Left forelimb (tissue), 1 donor: ENCODE measurements around the gene ANXA2.
"Not testable (repeated sequence)": the region's sequence is repeated elsewhere in the genome, so short reads cannot be mapped to it uniquely, and the experiment has no call there.

Source experiments
- DNase-seq: peaks from one replicate; pipeline ENCODE4 v3.0.0-alpha.2; 2018; ENCODE audit warnings: low spot score

The ANXA2 gene

DNA sequence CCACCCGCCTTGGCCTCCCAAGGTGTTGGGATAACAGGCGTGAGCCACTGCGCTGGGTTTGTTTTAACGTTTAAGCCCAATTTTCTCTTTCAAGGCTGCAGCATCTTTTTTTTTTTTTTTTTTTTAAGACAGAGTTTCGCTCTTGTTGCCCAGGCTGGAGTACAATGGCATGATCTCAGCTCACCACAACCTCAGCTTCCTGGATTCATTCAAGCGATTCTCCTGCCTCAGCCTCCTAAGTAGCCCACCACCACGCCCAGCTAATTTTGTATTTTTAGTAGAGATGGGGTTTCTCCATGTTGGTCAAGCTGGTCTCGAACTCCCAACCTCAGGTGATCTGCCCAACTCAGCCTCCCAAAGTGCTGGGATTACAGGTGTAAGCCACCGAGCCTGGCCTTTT, 12.6 kb upstream of the ANXA2 start:
- DNase-seq, result not testable (repeated sequence)

DNA sequence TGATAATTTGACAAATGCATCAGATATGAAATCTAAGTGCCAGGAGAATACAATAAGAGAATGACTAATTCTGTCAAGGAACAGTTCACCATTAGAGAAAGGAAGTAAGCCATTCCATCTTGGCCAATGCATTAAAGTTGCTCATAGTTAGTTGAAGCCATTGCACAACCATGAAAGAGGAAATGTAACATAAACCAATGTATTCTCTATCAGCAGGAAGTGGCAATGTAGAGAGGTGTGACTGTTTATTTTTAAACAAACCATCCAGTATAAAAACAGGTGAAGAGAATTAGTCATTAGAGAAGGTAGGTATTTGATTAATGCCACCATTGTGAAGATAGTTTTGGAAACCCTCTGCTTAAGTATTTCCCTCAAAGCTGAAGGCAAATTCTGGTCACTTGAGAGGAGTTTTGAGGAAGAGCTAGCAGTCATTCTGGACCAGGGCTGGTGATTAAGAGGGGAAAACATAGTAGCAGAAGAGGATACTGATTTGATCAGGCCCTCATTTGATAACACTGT, 10.7 kb upstream of the ANXA2 start:
- no peak for DNase-seq

DNA sequence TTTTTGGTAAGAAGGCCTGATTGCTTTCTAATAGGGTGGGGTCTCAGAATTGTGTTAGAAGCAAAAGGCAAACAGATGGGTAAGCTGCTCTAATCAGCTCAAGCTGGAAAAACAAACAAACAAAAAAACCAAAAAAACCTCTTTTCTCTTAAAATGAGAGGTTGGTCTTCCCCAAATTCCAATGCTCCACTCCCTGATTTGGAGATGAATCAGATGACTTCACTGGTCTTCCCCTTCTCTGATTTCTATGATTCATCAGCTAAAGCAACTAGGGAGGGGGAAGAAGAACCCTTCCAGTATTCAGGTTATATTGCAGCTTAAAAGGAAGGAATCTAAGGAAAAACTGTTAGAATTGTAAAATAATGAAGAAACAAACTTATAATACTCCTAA, 9.6 kb upstream of the ANXA2 start:
- no peak for DNase-seq

DNA sequence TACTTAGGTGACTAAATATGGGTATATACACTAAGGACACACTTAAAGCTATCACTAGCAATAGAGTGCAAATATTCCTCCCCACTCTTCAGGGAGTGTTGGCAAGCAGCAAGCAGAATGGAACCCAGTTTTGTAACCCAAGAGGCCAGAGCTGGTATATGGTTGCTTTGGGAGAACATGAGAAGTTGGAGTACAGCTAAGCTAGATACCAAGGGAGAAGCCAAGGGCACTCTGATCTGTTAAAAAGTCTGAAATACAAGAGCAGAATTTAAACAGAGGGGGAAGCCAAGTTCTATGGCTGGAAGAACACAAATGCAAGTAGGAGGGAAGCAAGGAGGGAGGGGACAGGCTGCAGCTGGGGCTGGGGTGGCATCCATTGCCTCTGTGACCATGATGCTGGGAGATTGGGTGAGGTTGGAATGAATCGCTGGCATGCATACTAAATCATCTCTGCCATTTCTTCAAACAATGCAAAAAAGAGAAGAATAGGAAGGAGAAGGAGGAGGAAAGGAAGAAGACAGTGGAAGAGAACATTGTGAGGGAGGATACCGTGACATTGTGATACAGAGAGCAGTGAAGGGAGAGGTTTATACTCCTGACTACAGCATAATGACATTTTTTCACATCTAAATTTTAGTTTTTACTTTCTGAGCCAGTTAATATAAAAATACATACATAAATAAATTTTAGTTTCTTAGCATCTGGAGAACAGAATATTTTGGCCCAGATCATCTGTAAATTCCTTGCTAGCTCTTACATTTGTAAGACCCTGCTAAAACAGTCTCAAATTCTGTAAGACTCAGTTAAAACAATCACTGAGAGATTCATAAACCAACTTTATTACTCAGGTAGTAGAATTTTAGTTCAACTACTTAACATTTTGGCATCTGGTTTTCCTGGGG, 9.0 kb upstream of the ANXA2 start:
- DNase-seq, result no peak

DNA sequence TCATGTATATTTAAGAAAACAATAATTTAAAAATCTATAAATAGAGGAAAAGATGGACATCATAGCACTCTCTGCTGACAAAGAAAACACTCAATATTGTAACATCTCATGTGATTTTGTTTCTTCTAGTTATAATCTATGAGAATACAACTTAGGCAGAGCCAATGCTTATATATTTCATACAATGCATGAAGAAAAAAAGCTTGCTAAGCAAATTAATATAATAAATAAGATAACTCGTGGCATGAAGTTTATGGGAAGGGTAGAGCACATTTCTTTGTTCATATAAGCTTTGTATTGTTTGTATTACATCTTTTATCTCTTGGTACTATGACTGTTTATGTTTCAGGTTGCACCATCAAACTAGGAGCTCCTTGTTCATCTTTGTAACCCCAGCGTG, 7.6 kb upstream of the ANXA2 start:
- DNase-seq, result no peak

DNA sequence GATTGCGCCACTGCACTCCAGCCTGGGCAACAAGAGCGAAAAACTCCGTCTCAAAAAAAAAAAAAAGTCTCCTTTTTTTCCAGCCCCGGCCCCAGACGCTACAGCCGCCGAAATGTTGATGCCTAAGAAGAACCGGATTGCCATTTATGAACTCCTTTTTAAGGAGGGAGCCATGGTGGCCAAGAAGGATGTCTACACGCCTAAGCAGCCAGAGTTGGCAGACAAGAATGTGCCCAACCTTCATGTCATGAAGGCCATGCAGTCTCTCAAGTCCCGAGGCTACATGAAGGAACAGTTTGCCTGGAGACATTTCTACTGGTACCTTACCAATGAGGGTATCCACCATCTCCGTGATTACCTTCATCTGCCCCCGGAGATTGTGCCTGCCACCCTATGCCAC, 6.6 kb upstream of the ANXA2 start:
- DNase-seq, result not testable (repeated sequence)

DNA sequence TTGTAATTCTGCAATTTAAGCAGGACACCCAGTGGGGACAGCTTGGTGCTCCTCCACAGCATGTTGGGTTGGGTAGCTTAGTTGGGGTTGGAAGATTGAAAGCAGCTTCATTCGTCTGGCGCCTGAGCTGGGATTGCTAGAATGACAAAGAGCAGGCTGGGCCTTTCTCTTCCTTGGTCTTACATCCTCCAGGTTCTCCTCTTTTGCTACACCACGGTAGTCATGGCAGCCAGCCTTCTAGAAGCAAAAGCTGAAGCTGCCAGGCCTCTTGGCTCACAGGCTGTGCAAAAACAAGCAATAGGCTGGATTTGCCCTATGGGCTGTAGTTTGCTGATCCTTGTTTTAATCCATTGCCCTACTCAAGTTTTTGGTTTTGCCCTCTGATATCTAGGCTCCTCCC, 3.2 kb upstream of the ANXA2 start:
- DNase-seq, result no peak

DNA sequence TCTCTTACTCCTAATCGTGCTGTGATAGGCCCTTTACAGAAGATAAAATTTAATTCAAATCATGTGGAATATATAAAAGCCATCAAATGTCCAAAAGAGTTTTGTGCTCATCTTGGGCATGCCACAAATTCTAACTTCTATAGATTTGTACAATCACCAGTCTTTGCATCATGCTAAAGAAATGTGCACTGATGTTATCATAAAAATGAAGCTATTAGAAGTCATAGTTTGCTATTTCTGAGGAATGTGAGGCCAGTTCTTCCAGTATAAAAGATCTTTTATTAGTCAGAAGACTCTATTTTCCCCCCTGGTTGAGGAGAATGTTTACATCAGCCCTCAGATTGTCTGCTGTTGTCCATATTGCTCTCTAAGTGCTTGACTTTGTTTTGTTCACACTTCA, 2.1 kb upstream of the ANXA2 start:
- no peak for DNase-seq

DNA sequence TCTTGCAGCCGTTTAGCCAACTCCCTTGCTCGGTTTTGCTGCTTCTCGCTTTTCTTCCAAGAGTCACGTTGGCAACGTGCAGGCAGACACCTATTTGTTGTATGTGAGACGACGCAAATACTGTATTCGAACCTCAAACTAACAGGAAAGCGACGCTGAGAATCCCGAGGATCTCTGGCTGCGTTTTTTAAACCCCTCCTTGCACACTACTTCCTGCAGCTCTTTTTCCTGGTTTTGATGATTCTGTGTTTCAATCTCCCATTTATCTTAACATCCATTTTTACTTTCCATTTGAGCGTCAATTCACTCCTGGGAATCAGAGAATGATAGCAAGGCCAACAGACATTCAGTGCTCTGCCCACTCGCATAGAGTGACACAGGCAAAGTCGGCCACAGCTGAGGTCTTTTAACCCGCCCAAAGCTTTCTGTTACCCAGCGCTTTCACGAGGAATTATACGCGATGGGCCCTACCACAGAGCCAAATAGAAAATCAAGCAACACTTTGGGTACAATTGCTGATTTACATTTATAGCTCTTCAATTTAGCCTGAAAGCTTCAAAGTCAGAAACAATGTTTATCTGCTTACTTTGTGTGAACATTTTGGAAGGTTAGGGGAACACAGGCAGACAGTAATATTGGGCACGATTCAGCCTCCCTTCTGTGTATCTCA, 1.6 kb upstream of the ANXA2 start:
- no peak for DNase-seq

DNA sequence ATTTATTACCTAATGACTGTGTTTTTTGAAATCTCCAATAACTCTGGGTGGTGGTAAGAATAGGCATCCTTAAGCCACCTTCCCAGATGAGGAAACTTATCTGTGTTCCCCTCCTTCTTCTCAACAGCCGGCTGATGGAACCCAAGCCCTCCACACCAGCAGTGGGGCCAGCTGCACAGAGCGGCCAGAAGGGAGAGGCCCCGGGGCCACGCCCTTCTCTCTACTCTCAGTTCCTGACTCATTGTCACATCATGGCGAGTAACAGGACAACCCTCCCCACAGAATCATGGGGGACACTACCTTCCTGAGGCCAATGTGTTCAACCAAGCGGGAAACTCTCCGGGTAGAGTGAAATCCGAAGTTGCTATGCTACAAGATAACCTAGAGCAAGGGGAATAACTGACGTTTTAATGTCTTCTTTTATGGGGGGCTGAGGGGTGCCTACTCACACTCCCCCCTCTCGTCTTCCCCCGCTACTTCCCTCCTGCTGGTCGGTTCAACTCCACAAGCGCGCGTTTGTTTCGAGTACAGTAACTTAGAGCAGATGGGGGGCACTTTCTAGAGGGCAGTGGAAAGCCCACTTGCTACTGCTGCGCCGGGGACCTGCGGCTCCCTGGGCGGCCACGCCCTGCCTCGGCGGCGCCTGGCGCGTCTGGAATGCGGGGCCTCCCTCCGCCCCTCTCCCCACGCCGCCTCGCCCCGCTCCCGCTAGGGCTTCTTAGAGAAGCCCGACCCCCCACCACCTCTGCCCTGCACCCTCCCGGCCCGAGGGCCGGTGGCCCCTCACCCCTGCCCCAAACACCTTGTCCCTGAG, 621 bp downstream of the ANXA2 start:
- DNase-seq, result peak; percentile 78

DNA sequence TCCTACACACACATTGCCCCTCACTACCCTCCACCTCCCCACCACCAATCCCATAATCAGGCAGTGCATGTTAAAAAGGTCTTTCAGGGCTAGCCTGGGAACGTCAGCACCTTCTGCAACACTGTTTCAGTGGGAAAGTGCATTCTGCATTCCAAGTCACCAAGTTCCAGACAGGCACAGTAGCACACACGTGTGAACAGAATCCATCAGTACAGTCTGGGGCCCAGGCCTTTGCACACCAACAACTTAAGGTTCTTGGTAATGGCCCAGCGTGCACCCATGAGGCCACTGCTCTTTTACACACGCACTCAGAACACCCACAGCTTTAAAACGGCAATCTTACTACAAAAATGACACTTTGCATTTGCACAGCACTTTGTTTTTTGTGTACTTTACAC, 1.2 kb downstream of the ANXA2 start:
- no peak for DNase-seq

DNA sequence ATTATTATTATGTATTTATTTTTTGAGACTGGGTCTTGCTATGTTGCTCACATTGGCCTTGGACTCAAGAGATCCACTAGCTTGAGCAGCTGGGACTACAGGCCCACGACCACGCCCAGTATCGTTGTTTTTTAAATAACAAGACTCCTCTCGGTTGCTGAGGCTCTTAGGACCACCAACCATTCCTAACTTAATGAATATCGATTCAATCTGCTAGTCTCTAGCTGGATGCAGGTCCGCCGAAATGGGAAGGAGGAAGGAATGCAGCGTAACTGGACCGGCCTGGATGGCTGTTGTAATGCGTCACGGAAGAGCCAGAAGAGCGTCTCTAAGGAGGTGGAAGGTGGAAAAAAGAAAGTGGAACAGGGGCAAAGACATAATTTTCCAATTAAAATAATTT, 1.7 kb downstream of the ANXA2 start:
- DNase-seq, result no peak

DNA sequence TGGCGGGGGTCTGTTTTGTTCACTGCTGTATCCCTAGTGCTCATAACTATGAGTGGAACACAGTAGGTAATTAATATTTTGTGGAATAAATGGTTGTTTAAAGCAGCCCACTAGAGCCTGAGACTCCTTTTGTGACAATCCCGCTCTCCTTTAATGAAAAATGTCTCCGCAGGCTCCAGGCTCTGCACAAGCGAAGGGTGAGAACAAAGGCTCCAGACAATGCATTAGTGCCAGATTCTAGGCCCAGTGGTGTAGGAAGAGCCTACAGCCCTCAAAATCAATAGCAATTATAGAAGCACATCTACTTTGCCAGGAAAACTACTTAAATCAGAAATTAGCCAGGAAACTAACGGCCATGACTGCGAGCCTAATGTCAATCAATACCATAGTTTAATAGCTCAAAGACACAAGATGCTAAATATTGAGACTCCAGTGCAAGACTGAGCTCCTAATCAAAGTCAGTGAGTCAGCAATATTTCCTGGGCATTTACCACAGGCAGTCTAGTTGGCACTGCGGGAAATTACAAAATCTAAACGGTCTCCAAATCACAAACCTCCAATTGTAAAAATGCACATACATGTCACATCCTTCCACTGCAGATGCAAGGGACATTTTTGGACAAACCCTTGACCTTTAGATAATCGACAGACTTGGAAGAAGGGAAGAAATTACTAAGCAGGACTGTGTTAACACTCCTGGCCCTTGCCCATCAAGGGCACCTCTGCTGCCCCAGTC, 2.3 kb downstream of the ANXA2 start:
- DNase-seq, result no peak

DNA sequence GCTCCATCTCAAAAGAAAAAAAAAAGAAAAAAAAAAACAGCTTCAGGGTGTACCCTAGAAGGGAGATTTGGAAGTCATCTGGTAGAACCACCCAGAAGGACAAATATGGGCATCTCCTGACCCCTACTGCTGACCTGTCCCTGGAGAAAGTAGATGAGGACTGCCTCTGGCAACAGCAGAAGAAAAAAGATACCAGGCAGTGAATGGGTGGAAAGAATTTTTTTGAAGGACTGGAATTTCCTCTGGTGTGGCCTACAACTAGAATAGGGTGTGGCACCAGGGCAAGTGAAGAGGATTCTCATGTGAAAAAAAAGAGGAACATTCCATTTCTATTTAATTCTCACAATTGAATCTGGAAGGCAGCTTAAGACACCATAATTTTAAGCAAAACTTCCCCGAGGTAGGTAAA, 3.1 kb downstream of the ANXA2 start:
- DNase-seq, result no peak

DNA sequence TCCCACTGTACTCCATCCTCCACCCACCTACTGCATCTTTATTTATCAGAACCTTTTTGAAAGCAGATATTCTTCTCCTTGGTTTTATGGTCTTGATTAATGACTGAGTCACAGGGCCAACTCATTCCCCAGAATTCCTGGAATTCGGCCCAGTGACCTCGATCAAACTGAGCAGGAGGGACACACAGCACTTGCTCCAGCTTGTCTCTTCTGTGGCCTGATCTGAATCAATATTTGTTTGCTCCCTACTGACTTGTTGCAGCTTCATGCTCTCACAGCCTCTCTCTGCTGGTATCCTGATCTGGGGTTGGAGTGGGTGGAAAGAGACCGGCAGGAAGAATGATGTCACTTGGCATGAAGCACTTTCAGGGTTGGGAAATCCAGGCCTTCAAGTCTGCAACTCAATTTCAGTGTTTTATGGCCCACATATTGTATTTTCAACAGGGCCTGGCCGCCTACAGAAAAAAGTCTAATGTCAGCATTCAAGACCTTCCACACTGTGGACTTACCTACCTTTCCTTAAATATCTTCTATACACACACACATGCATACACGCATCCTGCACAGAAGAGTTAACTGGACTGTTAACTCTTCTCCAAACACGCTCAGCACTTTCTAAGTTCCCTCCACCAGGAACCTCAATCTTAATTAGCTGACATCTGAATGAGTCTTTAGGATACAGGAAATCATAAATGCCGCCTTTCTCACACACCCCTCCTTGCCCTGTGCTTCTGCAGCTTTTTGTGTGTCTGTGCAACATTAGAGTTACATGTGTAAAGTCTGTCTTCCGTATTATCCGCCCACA, 4.6 kb downstream of the ANXA2 start:
- DNase-seq, result peak; percentile 82

DNA sequence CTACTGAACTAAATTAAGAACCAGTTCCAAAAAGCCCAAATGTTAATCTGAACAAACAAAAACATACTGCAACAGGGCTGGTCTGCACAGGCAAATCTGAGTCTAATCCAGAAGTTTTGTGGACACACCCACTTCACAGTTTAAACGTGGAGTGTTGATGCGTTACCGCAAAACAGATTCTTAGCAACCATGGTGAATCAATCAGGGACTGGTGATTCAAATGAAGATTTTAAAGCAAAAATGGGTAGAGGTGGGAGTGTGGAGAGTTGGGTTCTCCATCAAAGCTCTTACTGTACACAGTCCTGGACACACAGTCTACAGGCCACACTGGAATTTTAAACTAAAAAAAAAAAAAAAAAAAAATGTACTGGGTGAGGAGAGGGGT, 5.2 kb downstream of the ANXA2 start:
- no peak for DNase-seq

DNA sequence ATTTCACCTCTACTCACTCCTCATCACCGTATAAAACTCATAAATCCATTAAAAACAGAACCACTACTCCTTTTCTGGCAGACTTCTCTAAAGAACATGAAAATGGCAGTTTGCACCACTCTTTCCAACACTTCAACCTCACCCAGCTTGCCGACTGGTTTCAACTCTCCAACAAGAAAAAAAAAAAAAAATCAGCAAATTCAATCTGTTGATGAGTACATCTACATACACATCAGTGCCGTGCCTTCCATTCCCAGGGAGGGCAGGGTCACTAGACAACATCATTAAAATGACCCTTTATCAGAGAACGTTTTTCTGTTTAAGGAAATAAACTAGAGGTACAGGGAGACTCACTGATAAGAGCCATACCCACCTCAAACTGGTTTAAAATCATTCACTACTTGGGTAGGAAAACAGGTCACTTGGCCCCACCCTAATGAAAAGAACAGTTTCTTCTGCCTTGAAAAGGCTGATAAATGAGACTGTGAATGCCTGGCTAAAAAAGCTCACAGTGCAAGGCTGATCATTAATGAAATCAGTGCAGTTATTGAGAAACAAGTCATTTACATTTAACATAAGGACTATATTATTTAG, 6.0 kb downstream of the ANXA2 start:
- no peak for DNase-seq

DNA sequence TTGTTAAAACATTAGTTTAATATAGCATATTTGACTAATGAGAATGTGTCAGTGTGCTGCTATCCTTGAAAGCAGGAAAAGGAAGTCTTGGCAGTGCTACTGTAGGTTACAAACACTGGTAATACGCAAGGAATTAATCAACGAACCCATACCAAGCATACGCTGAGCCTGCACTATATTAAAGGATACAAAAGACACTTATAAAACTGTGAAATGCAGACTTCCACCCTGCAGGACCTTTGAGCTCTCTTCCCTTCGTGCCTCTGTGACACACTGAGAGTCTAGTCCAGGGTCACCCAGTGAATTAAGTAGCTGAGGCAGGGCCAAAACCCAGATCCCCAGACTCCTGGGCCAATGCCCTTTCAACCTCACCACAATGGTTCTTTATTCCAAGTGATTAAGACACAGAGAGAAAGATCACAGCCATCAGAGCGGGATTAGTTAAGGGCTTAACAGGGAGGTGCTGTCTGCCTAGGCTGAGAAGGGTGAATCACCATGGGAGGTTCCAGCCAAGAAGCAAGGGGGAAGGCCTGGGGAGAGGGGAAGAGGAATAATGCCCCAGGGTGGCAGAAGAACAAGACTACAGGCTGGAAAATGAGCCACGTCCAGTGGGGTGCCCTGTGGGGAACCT, 6.8 kb downstream of the ANXA2 start:
- DNase-seq, result no peak

DNA sequence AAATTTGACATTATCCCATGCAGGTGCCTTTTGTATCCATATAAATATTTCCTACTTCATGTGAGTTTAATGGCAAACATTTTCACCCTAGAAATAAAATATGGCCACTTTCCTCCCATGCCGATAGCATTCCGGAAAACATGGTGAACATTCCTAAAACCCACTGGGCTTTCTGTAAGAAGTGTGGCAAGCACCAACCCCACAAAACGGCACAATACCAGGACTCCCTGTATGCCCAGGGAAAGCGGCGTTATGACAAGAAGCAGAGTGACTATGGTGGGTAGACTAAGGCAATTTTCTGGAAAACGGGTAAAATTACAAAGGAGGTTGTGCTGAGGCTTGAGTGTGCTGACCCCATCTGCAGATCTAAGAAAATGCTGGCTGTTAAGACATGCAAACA, 7.6 kb downstream of the ANXA2 start:
- DNase-seq, result no peak
